DND-41 (cell line): ENCODE measurements around the gene AGPAT4.

ENCODE experiments used
- ATAC-seq: fragments of 200-7000 bp; cut with Tn5 transposase; 3 replicates; pipeline ENCODE4 v1.9.1; 2021; ENCODE audit warnings: low read depth; ENCODE audit not compliant: insufficient read depth
- DNase-seq: peaks from one replicate; pipeline ENCODE4 v3.0.0-alpha.2; 2020
- H2AFZ ChIP-seq: 2 replicates; pipeline ENCODE4 v1.6.0; 2012; ENCODE audit warnings: low read depth, low read length
- H3K27ac ChIP-seq: 2 replicates; pipeline ENCODE4 v1.5.1; 2012; ENCODE audit warnings: low read length, inconsistent platforms
- H3K27me3 ChIP-seq: fragments of 200-600 bp; sonication (generic); 2 replicates; pipeline ENCODE4 v1.6.0; 2012; ENCODE audit warnings: low read length, mild to moderate bottlenecking, inconsistent platforms; ENCODE audit not compliant: insufficient read depth, poor library complexity
- H3K36me3 ChIP-seq: 2 replicates; pipeline ENCODE4 v1.5.1; 2012; ENCODE audit warnings: low read length, inconsistent platforms; ENCODE audit not compliant: insufficient read depth
- H3K4me1 ChIP-seq: 2 replicates; pipeline ENCODE4 v1.5.1; 2012; ENCODE audit warnings: mild to moderate bottlenecking, low read length; ENCODE audit not compliant: insufficient read depth
- H3K4me2 ChIP-seq: 2 replicates; pipeline ENCODE4 v1.6.0; 2012; ENCODE audit warnings: mild to moderate bottlenecking, moderate library complexity, low read length, inconsistent platforms; ENCODE audit not compliant: insufficient read depth
- H3K4me3 ChIP-seq, 2 experiments: fragments of 200-600 bp in 1 of 2; shearing (Covaris generic) in 1 of 2; 2 replicates each; pipeline ENCODE4 v1.5.1; 2012 to 2016; ENCODE audit warnings: inconsistent platforms in 2 of 2, low read length in 2 of 2, mild to moderate bottlenecking in 2 of 2, low read depth in 1 of 2, moderate library complexity in 1 of 2
- H3K79me2 ChIP-seq: 2 replicates; pipeline ENCODE4 v1.6.0; 2012; ENCODE audit warnings: low read length, inconsistent platforms; ENCODE audit not compliant: insufficient read depth
- H3K9ac ChIP-seq: 2 replicates; pipeline ENCODE4 v1.6.0; 2012; ENCODE audit warnings: low read depth, mild to moderate bottlenecking, inconsistent platforms, low read length, moderate library complexity
- H3K9me3 ChIP-seq: 2 replicates; pipeline ENCODE4 v1.5.1; 2012; ENCODE audit warnings: low read length, moderate library complexity, mild to moderate bottlenecking, inconsistent platforms; ENCODE audit not compliant: insufficient read depth, severe bottlenecking
- H4K20me1 ChIP-seq: 2 replicates; pipeline ENCODE4 v1.6.0; 2012; ENCODE audit warnings: low read length; ENCODE audit not compliant: insufficient read depth
- EZH2 ChIP-seq: IDR thresholded peaks from 3 replicates; pipeline ENCODE4 v1.6.1; 2012; ENCODE audit warnings: borderline replicate concordance, low read depth, mild to moderate bottlenecking, moderate library complexity, low read length, inconsistent platforms; ENCODE audit not compliant: severe bottlenecking
- TF ChIP-seq, protein P1 (sequence below): IDR thresholded peaks from 2 replicates; pipeline ENCODE4 v1.5.1; 2012; ENCODE audit warnings: borderline replicate concordance, low read length, moderate library complexity, mild to moderate bottlenecking; ENCODE audit not compliant: poor library complexity, severe bottlenecking; ENCODE audit errors: extremely low read depth

The AGPAT4 gene

DNA sequence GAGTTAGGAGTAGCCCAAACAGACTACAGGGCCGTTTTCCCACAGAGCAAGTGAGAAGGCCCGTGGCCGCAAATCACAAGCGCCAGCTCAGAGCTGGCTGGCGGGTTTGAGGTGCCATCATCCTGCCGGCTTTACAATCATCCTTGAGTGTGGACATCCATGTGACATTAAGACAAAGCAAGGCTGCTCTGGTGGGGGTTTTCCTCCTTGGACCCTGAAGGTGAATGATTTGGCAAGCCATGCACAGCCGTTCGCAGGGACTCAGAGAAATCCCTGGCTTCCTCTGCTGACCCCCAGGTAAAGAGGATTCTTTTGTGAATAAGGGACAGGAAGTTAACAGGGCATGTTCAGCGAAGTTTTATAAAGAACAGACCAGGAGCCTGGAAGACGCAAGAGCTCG is 137.2 kb downstream of the AGPAT4 start:
- H3K9ac ChIP-seq = no peak overlapping the region
- H3K36me3 ChIP-seq = peaks cover 15% of the 10 kb centered on the region
- no peak overlapping the region for H3K27ac ChIP-seq
- no peaks in the 10 kb centered on the region for H3K79me2 ChIP-seq
- H3K9me3 ChIP-seq = no peaks in the 10 kb centered on the region
- H3K4me3 ChIP-seq = no peak overlapping the region
- no peaks in the 10 kb centered on the region for H4K20me1 ChIP-seq
- no peak overlapping the region for H3K4me2 ChIP-seq
- DNase-seq (no peak), ATAC-seq (no peak)
- no peak for TF ChIP-seq EZH2
- TF ChIP-seq, protein P1, sequence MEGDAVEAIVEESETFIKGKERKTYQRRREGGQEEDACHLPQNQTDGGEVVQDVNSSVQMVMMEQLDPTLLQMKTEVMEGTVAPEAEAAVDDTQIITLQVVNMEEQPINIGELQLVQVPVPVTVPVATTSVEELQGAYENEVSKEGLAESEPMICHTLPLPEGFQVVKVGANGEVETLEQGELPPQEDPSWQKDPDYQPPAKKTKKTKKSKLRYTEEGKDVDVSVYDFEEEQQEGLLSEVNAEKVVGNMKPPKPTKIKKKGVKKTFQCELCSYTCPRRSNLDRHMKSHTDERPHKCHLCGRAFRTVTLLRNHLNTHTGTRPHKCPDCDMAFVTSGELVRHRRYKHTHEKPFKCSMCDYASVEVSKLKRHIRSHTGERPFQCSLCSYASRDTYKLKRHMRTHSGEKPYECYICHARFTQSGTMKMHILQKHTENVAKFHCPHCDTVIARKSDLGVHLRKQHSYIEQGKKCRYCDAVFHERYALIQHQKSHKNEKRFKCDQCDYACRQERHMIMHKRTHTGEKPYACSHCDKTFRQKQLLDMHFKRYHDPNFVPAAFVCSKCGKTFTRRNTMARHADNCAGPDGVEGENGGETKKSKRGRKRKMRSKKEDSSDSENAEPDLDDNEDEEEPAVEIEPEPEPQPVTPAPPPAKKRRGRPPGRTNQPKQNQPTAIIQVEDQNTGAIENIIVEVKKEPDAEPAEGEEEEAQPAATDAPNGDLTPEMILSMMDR = no peak
- H3K4me1 ChIP-seq = no peaks in the 10 kb centered on the region
- H2AFZ ChIP-seq = no peak overlapping the region
- H3K27me3 ChIP-seq = no peaks in the 10 kb centered on the region

DNA sequence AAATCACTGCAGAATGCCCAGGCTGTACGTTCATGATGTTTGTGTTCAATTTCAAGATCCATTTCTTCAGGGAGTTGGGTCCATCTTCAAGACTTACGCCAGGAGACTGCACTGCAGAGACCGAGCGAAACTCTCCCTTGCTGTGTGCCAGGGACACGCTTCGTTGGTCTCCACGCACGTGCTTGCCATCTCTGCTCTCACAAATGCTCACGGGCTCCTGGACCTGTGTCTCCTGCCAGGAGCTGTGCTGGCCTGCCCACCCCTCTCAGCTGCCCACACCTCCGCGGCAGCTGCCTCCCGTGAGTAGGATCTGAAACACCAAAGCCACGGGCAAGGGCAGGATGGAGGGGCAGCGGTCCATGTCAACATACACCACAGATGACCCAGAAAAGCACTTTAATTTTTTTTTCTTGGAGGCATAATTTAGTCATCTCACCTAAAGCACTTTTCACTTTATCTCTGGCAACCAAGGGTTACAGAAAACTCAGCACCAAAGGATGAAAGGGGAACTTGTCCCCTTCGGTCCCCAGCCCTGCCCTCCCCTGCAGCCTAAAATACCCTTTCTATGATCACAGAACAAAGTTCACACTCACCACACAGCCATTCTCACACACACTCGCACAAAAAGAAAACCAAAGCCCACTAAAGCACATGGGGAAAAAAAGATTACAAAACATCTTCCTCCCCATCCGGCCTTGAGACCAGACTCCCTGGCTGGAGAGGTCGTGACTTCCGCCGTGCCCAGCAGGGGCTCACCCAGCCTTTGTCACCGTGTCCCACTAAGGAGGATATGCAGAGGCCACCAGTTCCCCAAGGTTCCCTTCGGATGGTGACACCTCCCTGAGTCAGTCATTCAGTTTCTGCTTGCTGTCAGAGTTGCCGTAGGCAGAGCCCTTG is 137.9 kb downstream of the AGPAT4 start:
- H4K20me1 ChIP-seq = no peaks in the 10 kb centered on the region
- no peaks in the 10 kb centered on the region for H3K27me3 ChIP-seq
- no peak for TF ChIP-seq EZH2
- TF ChIP-seq, protein P1 = no peak
- no peaks in the 10 kb centered on the region for H3K4me1 ChIP-seq
- H3K79me2 ChIP-seq = no peaks in the 10 kb centered on the region
- H2AFZ ChIP-seq = no peak overlapping the region
- no peak overlapping the region for H3K9ac ChIP-seq
- ATAC-seq (no peak), DNase-seq (no peak)
- H3K9me3 ChIP-seq = no peaks in the 10 kb centered on the region
- no peak overlapping the region for H3K27ac ChIP-seq
- H3K4me3 ChIP-seq = no peak overlapping the region
- H3K36me3 ChIP-seq = peaks cover 15% of the 10 kb centered on the region
- H3K4me2 ChIP-seq = no peak overlapping the region

- TF ChIP-seq EZH2 = no peak
- TF ChIP-seq, protein P1 = no peak
Measured at GRCh38 chr6:161134550-161135298, 139.1 kb downstream of the AGPAT4 start.

More at GRCh38 chr6:161134550-161135298, 139.1 kb downstream of the AGPAT4 start:
- H2AFZ ChIP-seq = no peak overlapping the region
- no peaks in the 10 kb centered on the region for H3K27me3 ChIP-seq
- ATAC-seq (no peak), DNase-seq (no peak)
- H3K27ac ChIP-seq = no peak overlapping the region
- no peak overlapping the region for H3K9ac ChIP-seq
- H3K9me3 ChIP-seq = no peaks in the 10 kb centered on the region
- no peak overlapping the region for H3K4me3 ChIP-seq
- peaks cover 22% of the 10 kb centered on the region for H3K36me3 ChIP-seq
- no peaks in the 10 kb centered on the region for H3K79me2 ChIP-seq
- H3K4me2 ChIP-seq = no peak overlapping the region
- no peaks in the 10 kb centered on the region for H4K20me1 ChIP-seq
- H3K4me1 ChIP-seq = no peaks in the 10 kb centered on the region
